Gastroesophageal sphincter (tissue), 3 donors: Measurements from ENCODE around the gene HES3.

Source experiments
- EP300 ChIP-seq: sonication (generic); formaldehyde crosslinking; IDR thresholded peaks from one replicate; pipeline ENCODE4 v1.6.1; 2017; ENCODE audit warnings: antibody characterized with exemption, mild to moderate bottlenecking
- POLR2AphosphoS5 ChIP-seq: sonication (generic); formaldehyde crosslinking; IDR thresholded peaks from one replicate; pipeline ENCODE4 v1.6.1; 2017; ENCODE audit warnings: antibody characterized with exemption
- TF ChIP-seq, protein P1 (sequence below), 4 experiments: fragments of 200-600 bp in 2 of 4; fragments of 450-650 bp in 2 of 4; sonication (generic) in 1 of 4; IDR thresholded peaks; one replicate each; pipeline ENCODE4 v1.5.1; 2017 to 2019; ENCODE audit warnings: antibody characterized with exemption in 4 of 4, mild to moderate bottlenecking in 2 of 4, moderate library complexity in 2 of 4

GRCh38 chr1:6243993-6244392 lies at the start of gene HES3:
- TF ChIP-seq, protein P1, sequence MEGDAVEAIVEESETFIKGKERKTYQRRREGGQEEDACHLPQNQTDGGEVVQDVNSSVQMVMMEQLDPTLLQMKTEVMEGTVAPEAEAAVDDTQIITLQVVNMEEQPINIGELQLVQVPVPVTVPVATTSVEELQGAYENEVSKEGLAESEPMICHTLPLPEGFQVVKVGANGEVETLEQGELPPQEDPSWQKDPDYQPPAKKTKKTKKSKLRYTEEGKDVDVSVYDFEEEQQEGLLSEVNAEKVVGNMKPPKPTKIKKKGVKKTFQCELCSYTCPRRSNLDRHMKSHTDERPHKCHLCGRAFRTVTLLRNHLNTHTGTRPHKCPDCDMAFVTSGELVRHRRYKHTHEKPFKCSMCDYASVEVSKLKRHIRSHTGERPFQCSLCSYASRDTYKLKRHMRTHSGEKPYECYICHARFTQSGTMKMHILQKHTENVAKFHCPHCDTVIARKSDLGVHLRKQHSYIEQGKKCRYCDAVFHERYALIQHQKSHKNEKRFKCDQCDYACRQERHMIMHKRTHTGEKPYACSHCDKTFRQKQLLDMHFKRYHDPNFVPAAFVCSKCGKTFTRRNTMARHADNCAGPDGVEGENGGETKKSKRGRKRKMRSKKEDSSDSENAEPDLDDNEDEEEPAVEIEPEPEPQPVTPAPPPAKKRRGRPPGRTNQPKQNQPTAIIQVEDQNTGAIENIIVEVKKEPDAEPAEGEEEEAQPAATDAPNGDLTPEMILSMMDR (IDR thresholded peaks at IDR 0.05): no peak
- TF ChIP-seq EP300 (no peak), POLR2AphosphoS5 (no peak)
